Posterior vena cava (tissue), 2 donors: ENCODE measurements around the gene ZNF750. TPM values are rescaled to one million over a fixed set of nuclear protein-coding genes. Genes with fewer than 3 reads are reported as not detected.

Experiments
- DNase-seq: peaks from one replicate; pipeline ENCODE4 v3.0.0-alpha.2; 2020; ENCODE audit warnings: low spot score
- intact Hi-C, 2 donors: fragments of 100-400 bp; cut with DNase I; formaldehyde crosslinking; loops; one replicate each; pipeline versions ENCODE4 v1.14.1 to v1.14.2; 2022 to 2023
- total RNA-seq, 2 donors: library from RNA; stranded (reverse); fragmentation: NEBNext Ultra II Directional; extraction: Animal tissue kit (Norgen Biotek cat#: 25700); gene quantifications; one replicate each; pipeline ENCODE4 v1.2.1, GENCODE V29; 2021
- donor health status: DM: yes; HTN: yes; CAD: no.
- donor health status: DM: yes; HTN: yes; CAD: no.

ZNF750 gene
- total RNA-seq, 2 donors from 2014 or later: not detected

DNA sequence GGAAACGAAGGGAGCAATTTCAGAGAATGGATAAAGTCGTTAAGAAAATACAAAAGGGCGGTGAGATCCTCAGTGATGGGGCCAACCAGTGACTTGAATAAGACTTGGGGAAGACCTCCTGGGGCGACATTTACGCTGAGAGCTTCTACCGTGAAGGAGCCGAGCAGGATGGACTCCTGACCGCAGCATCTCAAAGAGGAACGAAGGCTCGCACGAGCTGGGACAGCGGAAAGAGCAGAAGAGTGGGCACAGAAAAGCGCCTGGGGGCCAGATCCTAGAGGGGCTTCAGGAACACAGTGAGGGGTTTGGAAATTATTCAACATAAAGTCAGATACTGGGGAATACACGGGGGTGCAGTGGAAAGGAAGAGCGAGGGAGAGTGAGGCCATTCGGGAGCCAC is 17.5 kb downstream of the ZNF750 start:
- DNase-seq: peak; percentile 51
- intact Hi-C loops: no loop called here

DNA sequence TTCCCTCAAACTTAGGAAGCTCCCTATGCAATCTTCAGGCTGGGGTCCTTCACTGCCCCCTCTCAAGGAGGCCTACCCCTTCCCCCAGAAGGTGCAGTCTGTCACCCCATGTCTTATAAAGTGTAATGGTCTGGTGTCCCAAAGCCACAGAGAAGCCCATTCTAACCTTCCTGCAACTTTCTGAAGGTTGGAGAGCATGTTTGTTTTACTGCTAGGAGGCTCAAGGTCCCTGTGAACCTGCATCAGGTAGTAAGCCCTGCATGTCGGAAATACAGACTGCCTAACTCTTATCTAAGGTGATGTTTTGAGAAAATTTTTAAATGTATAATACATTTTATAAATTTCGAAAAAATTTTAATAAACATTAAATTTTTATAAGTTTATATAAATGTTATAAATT is 18.3 kb downstream of the ZNF750 start:
- intact Hi-C loops: no loop called here
- peak; percentile 43 for DNase-seq

DNA sequence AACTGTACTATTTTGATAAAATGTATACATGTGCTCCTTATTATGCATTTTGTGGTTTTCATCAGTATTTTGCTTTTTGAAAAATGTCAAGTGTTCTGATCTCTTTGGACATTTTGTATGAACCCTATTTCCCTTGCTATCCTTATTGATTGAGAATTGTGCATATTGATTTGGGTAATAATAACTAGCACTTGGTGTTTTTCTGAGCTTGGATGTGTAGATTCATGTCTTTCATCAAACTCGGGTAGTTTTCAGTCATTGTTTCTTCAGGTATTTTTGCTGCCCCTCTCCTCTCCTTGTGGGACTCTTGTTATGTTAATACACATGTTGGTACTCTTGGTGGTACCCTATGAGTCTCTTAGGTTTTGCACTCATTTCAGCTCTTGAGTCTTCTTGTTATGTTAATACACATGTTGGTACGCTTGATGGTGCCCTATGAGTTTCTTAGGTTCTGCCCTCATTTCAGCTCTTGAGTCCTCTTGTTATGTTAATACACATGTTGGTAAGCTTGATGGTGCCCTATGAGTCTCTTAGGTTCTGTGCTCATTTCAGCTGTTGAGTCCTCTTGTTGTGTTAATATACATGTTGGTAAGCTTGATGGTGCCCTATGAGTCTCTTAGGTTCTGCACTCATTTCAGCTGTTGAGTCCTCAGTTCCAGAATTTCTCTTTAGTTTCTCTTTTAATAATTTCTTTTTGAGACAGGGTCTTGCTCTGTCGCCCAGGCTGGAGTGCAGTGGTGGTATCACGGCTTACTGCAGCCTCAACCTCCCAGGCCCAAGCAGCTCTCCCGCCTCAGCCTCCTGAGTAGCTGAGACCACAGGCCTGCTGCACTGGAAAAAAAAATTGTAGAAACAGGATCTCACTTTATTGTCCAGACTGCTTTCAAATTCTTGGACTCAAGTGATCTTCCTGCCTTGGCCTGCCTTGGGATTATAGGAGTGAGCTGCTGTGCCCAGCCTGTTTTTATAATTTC is 19.3 kb downstream of the ZNF750 start:
- DNase-seq: peak; percentile 15
- intact Hi-C loops: no loop called here

DNA sequence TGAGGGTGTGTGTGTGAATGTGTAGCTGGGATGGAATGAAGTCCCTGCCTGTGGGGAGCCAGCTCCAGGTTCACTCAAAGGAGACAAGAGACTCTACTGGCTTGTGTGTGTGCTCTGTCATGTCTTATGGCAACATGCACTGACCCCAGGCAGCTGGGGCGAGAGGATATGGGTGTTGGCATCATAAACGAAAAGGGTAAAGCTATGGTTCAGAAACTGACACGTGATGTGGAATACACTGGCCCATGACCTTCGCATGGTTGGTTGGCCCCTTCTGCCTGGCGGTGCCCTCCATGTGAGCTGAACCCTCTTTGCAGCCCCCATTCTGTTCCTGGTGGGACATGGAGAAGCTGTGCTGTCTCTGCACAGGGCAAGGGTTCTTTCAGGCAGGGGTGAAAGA is 21.9 kb downstream of the ZNF750 start:
- intact Hi-C loops: no loop called here
- DNase-seq: peak; percentile 32

DNA sequence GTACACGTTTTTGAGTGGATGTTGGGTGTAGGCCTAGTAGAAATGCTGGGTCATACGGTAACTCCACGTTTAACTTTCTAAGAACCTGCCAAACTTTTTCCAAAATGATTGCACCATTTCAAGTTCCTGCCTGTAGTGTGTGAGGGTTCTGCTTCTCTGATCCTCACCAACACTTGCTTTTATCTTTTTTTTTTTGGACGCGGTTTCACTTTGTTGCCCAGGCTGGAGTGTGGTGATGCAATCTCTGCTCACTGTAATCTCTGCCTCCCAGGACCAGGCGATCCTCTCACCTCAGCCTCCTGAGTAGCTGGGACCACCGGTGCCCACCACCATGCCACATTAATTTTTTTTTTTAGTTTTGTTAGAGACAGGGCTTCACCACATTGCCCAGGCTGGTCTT is 23.5 kb downstream of the ZNF750 start:
- DNase-seq: no peak
- intact Hi-C loops: no loop called here

DNA sequence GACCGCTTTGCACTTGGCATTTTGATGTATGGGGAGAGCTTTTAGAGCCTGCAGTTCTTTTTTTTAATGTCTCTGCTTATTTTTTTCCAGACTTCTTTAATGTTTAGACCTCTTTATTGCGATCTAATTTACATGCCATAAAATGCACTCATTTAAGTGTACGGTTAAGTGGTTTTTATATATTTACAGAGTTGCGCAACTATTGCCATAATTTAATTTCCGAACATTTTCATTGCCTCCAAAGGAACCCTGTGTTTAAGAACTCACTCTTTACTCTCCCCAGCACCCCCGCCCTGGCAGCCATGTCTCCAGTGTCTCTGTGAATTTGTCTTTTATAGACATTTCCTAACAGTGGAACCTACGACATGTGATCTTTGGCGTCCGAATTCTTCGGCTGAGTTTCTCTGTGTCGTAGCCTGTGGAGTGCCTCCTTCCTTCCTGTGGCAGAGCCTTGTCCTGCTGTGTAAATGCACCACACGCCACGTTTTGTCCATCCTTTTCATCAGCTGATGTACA is 24.0 kb downstream of the ZNF750 start:
- DNase-seq: peak; percentile 24
- intact Hi-C loops: no loop called here

DNA sequence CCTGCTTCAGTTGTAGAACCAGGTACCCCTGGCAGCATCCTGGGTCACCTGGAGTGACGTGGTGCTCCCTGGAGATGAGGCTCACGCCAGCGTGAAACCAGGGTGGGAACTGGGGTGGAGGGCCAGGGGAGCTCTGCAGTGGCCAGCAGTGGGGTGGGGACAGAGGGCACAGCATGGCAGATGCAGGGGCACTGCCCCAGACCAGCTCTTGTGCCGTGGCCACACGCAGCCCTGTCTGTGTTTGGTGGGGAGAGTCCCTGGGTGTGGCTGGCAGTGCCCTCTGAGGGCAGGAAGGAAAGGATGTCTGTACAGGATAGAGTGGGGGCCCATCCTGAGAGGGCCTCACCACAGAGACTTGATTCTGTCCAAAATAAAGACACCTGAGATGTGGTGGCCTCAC is 24.5 kb downstream of the ZNF750 start:
- intact Hi-C loops: no loop called here
- peak; percentile 25 for DNase-seq

DNA sequence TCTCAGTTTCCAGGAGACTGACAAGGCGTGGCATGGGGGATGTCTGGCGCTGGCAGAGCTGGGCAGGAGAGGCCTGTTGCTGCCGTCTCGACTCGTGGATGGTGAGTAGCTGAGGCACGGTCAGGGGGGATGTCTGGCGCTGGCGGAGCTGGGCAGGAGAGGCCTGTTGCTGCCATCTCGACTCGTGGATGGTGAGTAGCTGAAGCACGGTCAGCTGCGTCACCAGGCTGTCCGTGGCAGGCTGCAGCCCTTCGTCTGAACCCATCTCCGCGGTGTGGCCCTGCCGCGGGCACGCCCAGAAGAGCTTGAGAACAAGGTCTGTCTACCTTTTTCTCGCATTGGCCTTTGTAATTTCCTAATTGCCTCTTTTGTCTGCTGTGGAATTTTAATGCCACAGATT is 25.0 kb downstream of the ZNF750 start:
- peak; percentile 53 for DNase-seq
- intact Hi-C loops: no loop called here

DNA sequence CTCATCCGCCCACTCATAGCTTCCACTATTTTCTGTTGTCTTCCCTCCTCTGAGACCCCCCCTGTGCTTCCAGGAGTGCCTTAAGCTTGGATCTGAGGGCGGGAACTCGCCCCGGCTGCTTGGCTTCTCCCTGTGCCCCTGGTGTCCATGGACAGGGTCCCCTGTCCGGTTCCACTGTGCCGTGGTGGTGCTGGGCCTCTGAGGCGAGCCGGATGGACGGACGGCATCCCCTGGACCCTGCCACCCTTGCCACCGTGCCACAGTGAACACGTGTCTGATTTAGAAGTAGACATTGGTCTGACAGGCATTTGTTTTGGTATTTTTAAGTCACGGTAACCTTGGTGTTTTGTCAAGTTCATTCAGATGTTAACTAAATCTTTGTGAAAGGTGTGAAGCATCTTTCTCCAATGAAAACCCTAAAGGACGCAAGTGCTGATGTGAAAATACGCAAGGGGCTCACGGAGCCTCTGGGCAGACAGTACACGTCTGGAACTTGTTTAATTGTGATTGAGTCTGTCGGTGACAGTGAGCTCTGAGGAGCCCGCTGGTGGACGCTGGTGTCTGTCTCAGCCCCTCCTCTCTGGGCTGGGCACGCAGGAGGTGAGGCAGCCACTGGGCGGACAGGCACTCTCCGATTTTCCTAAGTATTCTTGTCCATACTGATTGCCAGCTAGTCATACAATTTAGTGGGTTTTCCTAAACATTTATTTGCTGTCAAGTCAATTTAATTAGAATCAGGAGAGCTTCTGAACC is 26.3 kb downstream of the ZNF750 start:
- no peak for DNase-seq
- intact Hi-C loops: no loop called here

DNA sequence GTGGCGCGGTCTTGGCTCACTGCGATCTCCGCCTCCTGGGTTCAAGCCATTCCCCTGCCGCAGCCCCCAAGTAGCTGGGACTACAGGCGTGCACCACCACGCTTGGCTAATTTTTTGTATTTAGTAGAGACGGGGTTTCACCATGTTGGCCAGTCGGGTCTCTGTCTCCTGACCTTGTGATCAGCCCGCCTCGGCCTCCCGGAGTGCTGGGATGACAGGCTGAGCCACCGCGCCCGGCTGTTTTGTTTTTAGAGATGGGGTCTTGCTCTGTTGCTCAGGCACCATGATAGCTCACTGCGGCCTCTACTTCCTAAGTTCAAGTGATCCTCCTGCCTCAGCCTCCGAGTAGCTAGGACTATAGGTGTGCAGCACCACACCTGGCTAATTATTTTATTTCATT is 27.2 kb downstream of the ZNF750 start:
- intact Hi-C loops: no loop called here
- no peak for DNase-seq

DNA sequence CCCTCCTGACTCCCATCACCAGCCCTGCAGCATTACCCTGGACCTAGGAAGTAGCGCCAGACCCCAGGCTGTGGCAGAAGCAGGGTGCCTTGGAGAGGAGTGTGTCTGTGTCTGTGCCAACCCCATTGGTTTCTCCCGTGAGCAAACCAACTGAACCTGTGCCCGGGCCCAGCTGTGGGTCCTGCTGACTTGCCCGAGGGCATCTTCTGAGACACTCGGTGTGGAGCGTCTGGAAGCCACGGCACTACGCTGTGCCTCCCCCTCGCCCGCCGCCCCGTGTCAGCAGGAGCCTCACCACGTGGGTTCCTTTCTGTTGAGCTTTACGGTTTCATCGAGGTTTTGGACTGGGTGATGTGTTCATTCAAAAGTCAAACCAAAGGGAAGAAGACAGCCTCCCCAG is 27.8 kb downstream of the ZNF750 start:
- intact Hi-C loops: no loop called here
- no peak for DNase-seq

DNA sequence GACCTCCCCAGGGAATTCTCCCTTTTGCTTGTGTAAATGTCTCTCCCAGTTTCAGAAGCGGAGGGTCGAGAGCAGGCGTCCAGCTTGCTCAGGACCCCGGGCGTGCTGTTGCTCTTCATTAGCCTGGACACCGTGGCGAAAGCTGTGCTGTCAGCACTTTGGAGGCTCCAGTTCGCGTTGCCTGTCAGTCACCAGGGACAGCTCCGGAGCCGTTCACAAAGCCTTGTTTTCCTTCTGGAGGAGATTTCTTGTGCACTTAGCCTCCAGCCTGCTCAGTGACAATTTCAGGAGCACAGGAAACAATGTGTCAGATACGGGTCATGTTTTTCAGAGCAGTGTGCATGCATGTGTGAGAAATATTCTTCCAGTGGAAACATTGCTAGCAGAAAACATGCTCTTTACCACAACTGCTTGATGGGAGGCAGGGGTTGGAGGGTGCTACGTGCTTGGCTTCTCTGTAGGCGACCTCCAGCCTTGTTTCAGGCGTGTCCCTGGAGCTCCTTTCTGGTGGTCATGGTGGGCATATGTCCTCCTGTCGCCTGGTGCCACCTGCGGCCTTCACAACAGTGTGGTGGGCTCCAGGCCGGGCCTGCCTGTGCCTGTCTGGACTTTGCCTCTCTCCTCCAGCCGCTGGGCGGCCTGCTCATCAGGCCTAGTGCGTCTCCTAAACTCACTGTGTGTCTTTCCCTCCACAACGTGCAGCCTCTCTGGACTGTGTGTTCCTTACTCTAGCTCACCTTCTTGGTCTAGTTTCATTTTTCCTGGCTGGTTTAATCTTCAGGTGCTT is 29.0 kb downstream of the ZNF750 start:
- DNase-seq: no peak
- intact Hi-C loops: no loop called here

DNA sequence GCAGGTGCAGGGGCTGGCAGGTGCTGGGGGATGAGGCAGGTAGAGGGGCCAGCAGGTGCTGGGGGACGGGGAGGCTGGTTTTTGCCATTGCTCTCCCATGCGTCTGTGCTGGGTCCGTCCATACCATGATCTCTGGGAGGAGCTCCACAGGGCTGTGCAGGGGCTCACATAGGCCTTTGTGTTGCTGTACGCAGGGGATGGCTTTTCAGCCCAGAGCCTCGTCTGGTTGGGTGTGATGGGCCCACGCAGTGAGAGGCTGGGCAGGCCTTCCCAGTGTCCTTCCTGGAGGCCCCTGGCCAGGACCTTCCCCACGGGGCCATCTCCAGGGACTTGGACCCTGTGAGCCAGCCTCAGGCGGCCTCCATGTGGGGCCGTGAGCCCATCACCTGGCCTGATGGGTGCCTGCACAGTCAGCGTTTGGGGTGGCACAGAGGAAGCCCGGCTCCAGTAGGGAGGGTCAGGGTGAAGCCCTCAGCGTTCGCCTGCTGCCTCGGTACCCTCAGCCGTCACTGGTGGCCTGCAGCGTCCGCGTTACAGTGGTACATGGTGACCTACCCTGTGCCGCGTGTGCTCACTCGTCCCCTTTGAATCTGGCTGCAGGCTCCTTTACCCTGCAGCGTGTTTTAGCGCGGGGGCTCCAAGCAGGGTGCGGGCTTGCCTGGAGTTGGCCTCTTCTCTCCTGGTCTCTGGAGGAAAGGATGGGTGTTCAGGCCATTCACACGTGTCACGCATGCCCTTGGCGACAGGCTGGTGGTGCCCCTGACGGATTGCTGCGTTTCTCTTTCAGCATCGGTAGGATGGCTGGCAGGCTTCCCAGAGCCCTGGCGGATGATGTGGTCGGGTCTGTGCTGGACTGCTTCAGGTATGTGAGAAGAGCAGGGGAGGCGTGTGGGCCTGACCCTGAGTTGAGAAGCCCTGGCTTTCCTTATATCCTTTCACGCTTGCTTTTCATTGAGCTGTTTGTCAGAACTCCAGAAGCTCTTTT is 30.6 kb downstream of the ZNF750 start:
- no peak for DNase-seq
- intact Hi-C loops: loop anchor here in 1 of 2 donors (10.0 kb wide), 1 partner anchor 106 kb away; no protein-coding TSS in a partner anchor

DNA sequence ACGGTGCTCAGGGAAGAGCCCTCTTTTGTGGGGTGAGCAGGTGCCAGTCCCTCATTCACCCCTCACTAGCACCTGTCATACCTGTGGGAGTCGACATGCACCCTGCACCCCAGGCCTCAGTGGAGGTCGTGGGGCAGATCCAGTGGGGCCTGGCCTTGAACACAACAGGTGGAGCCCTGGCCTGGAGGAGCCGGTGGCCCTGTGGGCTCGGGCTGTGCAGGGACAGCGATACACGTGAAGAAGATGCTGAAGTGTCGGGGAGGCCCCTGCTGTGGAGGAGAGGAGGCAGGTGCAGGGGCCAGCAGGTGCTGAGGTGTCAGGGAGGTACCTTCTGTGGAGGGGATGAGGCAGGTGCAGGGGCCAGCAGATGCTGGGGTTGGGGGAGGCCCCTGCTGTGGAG is 31.8 kb downstream of the ZNF750 start:
- intact Hi-C loops: loop anchor here in 1 of 2 donors (10.0 kb wide), 1 partner anchor 107 kb away; no protein-coding TSS in a partner anchor
- DNase-seq: no peak

DNA sequence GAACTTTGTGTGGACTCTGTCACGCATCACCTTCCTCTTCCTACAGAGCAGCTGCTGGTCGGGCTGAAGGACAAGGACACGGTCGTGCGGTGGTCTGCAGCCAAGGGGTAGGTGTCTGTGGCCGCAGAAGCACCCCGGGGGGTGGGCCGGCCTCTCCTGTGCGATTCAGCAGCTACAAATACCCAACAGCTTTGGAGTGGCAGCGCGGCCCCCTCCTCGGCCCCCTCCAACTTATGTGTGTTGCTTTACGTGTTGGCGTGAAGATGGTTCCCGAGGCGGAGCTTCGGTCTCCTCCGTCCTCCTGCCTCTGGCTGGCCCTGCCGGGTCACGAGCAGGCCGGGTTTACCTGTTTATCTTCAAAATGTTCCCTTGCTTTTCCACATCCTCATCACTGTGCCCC is 32.3 kb downstream of the ZNF750 start:
- intact Hi-C loops: loop anchor here in 1 of 2 donors (10.0 kb wide), 1 partner anchor 107 kb away; no protein-coding TSS in a partner anchor
- no peak for DNase-seq

DNA sequence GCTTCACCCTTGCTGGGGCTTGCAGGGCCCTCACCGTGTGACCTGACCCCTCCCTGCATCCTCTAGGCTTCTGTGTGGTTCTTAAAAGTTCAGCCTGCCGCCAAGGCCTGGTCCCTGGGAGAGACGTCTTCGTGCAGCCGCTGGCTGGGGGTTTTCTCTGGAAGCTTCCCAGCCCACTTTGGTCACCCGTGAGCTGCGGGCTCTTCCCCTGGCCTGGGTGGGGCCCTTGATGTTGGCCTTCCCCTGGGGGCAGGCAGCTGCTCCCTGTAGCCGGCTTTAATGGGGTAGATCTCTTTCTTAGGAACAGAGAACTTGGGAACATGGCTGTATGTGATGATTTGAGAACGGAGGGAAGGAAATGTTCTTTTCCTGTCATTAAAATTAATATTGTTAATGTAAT is 32.7 kb downstream of the ZNF750 start:
- intact Hi-C loops: loop anchor here in 1 of 2 donors (10.0 kb wide), 1 partner anchor 108 kb away; no protein-coding TSS in a partner anchor

DNA sequence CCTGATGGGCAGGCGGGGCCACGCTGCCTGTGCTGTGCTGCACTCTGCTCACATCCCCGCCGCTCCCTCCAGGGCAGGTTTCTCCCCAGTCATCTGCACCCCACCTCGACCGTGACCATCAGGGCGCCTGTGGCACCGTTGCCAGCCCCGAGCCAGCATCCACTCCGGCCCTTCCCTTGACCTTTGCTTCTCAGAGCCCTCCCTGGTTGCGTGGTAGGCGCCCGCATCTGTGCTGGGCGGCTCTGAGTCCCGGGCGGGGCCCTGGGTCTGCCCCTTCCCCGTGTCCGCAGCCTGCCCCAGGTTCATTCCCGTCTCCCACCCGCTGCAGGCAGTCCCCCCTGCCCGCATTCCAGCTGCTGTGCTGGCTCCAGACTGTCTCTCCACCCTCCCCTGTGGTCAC is 33.2 kb downstream of the ZNF750 start:
- intact Hi-C loops: loop anchor here in 1 of 2 donors (10.0 kb wide), 1 partner anchor 108 kb away; no protein-coding TSS in a partner anchor
- no peak for DNase-seq

More for the DNA sequence above, 32.7 kb downstream of the ZNF750 start:
- DNase-seq: no peak

DNA sequence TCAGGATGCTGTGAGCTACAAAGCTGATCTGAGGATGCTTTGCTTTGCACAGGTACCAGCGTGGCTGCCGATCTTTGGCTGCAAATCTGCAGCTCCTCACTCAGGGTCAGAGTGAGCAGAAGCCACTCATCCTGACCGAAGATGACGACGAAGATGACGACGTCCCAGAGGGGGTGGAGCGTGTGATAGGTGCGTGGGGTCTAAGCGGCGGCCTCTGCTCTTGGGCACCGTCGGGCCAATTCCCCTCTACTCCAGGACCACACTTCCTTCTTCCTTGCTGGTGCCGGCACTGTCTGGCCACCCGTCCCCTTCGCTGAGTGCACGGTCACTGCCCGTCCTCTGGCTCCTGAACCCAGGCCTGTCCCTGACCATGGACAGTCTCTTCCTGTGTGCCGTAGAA is 34.0 kb downstream of the ZNF750 start:
- DNase-seq: no peak
- intact Hi-C loops: loop anchor here in 1 of 2 donors (10.0 kb wide), 1 partner anchor 109 kb away; no protein-coding TSS in a partner anchor
